Superior temporal gyrus (tissue), 1 donor: ENCODE data around the gene PCCA.
"Not testable (repeated sequence)": the region's sequence is repeated elsewhere in the genome, so short reads cannot be mapped to it uniquely, and the experiment has no call there.

Experiments used
- DNase-seq: peaks from one replicate; pipeline ENCODE4 v3.0.0-alpha.2; 2016; ENCODE audit errors: extremely low spot score

The PCCA gene

GRCh38 chr13:100304229-100304628 is 215.3 kb downstream of the PCCA start:
- no peak for DNase-seq

- no peak for DNase-seq
These were observed 216.5 kb downstream of the PCCA start for GRCh38 chr13:100305398-100305797.

- no peak for DNase-seq
These were observed 217.1 kb downstream of the PCCA start for GRCh38 chr13:100306030-100306429.

- DNase-seq: no peak
These were observed 217.6 kb downstream of the PCCA start for GRCh38 chr13:100306434-100306999.

- no peak for DNase-seq
These were observed 225.4 kb downstream of the PCCA start for GRCh38 chr13:100314132-100314910.

- no peak for DNase-seq
These were observed 226.6 kb downstream of the PCCA start for GRCh38 chr13:100315522-100315921.

- DNase-seq: not testable (repeated sequence)
These were observed 229.6 kb downstream of the PCCA start for GRCh38 chr13:100318473-100318872.

- no peak for DNase-seq
These were observed 235.0 kb downstream of the PCCA start for GRCh38 chr13:100323937-100324336.

- no peak for DNase-seq
These were observed 241.8 kb downstream of the PCCA start for GRCh38 chr13:100330662-100331061.

GRCh38 chr13:100333141-100333540 is 244.2 kb downstream of the PCCA start:
- DNase-seq: no peak

GRCh38 chr13:100334214-100334613 is 245.3 kb downstream of the PCCA start:
- no peak for DNase-seq

GRCh38 chr13:100336795-100337516 is 248.1 kb downstream of the PCCA start:
- DNase-seq: no peak

- DNase-seq: no peak
These were observed 249.4 kb downstream of the PCCA start for GRCh38 chr13:100338275-100338674.

GRCh38 chr13:100339411-100339940 is 250.6 kb downstream of the PCCA start:
- no peak for DNase-seq

- DNase-seq: no peak
These were observed 252.0 kb downstream of the PCCA start for GRCh38 chr13:100340865-100341264.

GRCh38 chr13:100341327-100341726 is 252.4 kb downstream of the PCCA start:
- no peak for DNase-seq

- no peak for DNase-seq
These were observed 255.7 kb downstream of the PCCA start for GRCh38 chr13:100344544-100344943.

GRCh38 chr13:100347968-100348367 is 259.1 kb downstream of the PCCA start:
- no peak for DNase-seq

GRCh38 chr13:100349594-100349993 is 260.7 kb downstream of the PCCA start:
- DNase-seq: no peak

GRCh38 chr13:100350601-100351000 is 261.7 kb downstream of the PCCA start:
- DNase-seq: no peak

GRCh38 chr13:100356426-100356825 is 267.5 kb downstream of the PCCA start:
- no peak for DNase-seq

GRCh38 chr13:100356889-100357288 is 268.0 kb downstream of the PCCA start:
- no peak for DNase-seq

GRCh38 chr13:100357764-100358163 is 268.9 kb downstream of the PCCA start:
- no peak for DNase-seq
